Measurements from ENCODE around the gene ELOVL1. TPM values are rescaled to one million over a fixed set of nuclear protein-coding genes. Genes with fewer than 3 reads are reported as not detected.
A peak's percentile ranks its signal among the peaks of the same experiment; 100 is the strongest.

The ELOVL1 gene
- total RNA-seq, 1 experiment from 2014 or later, result 91.3 TPM

GRCh38 chr1:43389326-43390313 lies 21.8 kb upstream of the ELOVL1 start, which contains the start of the genes MED8 and SZT2:
MED8 (minus strand) TSS chr1:43389800; CDS start chr1:43389764, 36 bp downstream.
SZT2 (plus strand) TSS chr1:43389899; CDS start chr1:43389969, 70 bp downstream.
- Histone ChIP-seq H3K79me2 (ENCODE audit: insufficient read depth, low read length) (peaks cover 36% of the 10 kb centered on the region), H3K27me3 (ENCODE audit: insufficient read depth, low read length) (no peaks in the 10 kb centered on the region), H3K4me3 (replicated peaks in 1 of 2; ENCODE audit: low read depth in 1 of 2, low read length in 2 of 2) (peak within 1 kb of the TSS; percentile 84 to 97), H3K36me3 (ENCODE audit: control insufficient read depth in 1 of 2, insufficient read depth in 2 of 2, low read length in 2 of 2) (peaks cover 18 to 26% of the 10 kb centered on the region in 2 experiments), H2AFZ (ENCODE audit: low read depth, low read length, poor library complexity, severe bottlenecking) (no peak within 1 kb of the TSS), H3K9me2 (ENCODE audit: insufficient read depth) (no peaks in the 10 kb centered on the region), H3K4me2 (ENCODE audit: low read length) (peak within 1 kb of the TSS; percentile 80), H3K9me3 (ENCODE audit: control insufficient read depth in 1 of 2, insufficient read depth in 1 of 2, low read depth in 1 of 2, low read length in 2 of 2) (no peaks in the 10 kb centered on the region), H3K9ac (ENCODE audit: low read length) (peak within 1 kb of the TSS; percentile 73), H4K20me1 (ENCODE audit: insufficient read depth) (no peaks in the 10 kb centered on the region), H3K27ac (ENCODE audit: low read depth, low read length) (peak within 1 kb of the TSS; percentile 70), H3K4me1 (ENCODE audit: control insufficient read depth in 1 of 2, insufficient read depth in 2 of 2, low read length in 2 of 2) (peaks cover 3 to 16% of the 10 kb centered on the region in 2 experiments; a peak in 3 of 4 replicates)
- ATAC-seq (peak; percentile 93), DNase-seq (ENCODE audit: low read depth, low spot score) (peak; percentile 89)
- ChIA-PET RAD21 (ENCODE audit: low non-redundant PET in 1 of 2, low total read pairs in 2 of 2, uncharacterized antibody in 2 of 2, unreplicated experiment in 2 of 2) (no interaction called here), POLR2A (interaction anchor here (0.8 to 0.9 kb wide), 3 partner anchors 10 to 104 kb away, joined by 3 to 7 read pairs (median 3); partner anchors contain the start of gene C1orf210), CTCF (no interaction called here)
- no TSS peak for BruUV-seq (replicated peaks)
- intact Hi-C loops (cut with micrococcal nuclease), result no loop called here
- TF ChIP-seq ELF1 (IDR thresholded peaks at IDR 0.05; ENCODE audit: borderline replicate concordance, low read depth) (peak; percentile 85), EZH2 (IDR thresholded peaks at IDR 0.05) (no peak), CTCF (IDR thresholded peaks at IDR 0.05 in 2 of 3, conservative IDR thresholded peaks at IDR 0.05 in 1 of 3; ENCODE audit: borderline replicate concordance in 1 of 3, insufficient read depth in 1 of 3, low read depth in 2 of 3, low read length in 2 of 3) (no peak), EGR1 (IDR thresholded peaks at IDR 0.05; ENCODE audit: low read depth) (peak; percentile 95), SP1 (IDR thresholded peaks at IDR 0.05; ENCODE audit: low read depth) (peak; percentile 90), ATF3 (IDR thresholded peaks at IDR 0.05) (no peak), ZNF274 (IDR thresholded peaks at IDR 0.05; ENCODE audit: low read depth, low read length) (no peak), POLR2AphosphoS5 (IDR thresholded peaks at IDR 0.05; ENCODE audit: low read depth, low read length) (peak; percentile 82), ZBTB33 (IDR thresholded peaks at IDR 0.05; ENCODE audit: extremely low read depth, insufficient replicate concordance, low read length) (no peak), FOSL1 (IDR thresholded peaks at IDR 0.05; ENCODE audit: low read depth) (no peak), CBX3 (IDR thresholded peaks at IDR 0.05; ENCODE audit: low read depth) (no peak), EZH2phosphoT487 (IDR thresholded peaks at IDR 0.05; ENCODE audit: borderline replicate concordance) (no peak), POLR2A (IDR thresholded peaks at IDR 0.05; ENCODE audit: borderline replicate concordance, extremely low read depth, insufficient read depth, insufficient read length) (peak; percentile 68), SIN3A (IDR thresholded peaks at IDR 0.05; ENCODE audit: low read depth) (peak; percentile 90), TCF7L2 (IDR thresholded peaks at IDR 0.05; ENCODE audit: borderline replicate concordance, extremely low read depth, insufficient read depth, insufficient read length) (peak; percentile 30), MAX (IDR thresholded peaks at IDR 0.05) (peak; percentile 78), YY1 (IDR thresholded peaks at IDR 0.05; ENCODE audit: extremely low read depth, insufficient replicate concordance, low read depth, low read length) (peak; percentile 48), SRF (IDR thresholded peaks at IDR 0.05; ENCODE audit: low read depth) (no peak), CEBPB (IDR thresholded peaks at IDR 0.05; ENCODE audit: low read depth) (no peak), ZFX (IDR thresholded peaks at IDR 0.05) (peak; percentile 84), RAD21 (IDR thresholded peaks at IDR 0.05; ENCODE audit: low read depth) (0 out of 2 replicates have a peak, but pooled peaks have one; percentile 2), JUND (IDR thresholded peaks at IDR 0.05) (no peak)
